Measurements from ENCODE around the gene CAMKMT. TPM values are rescaled to one million over a fixed set of nuclear protein-coding genes. Genes with fewer than 3 reads are reported as not detected.

CAMKMT gene
- 5.9 and 7.0 TPM in 2 replicates for total RNA-seq

GRCh38 chr2:44361330-44362206 lies at the start of gene CAMKMT, which contains the start of gene PREPL:
Gene CAMKMT (plus strand): TSS chr2:44361947.
Gene PREPL (minus strand): TSS chr2:44361494. CDS start chr2:44346342, 15,152 bp downstream.

Other genes with a start within 250 kb of the CAMKMT start
- gene PPM1B, start 193.1 kb upstream of the CAMKMT start, total RNA-seq = 23.5 and 43.3 TPM in 2 replicates
- gene SLC3A1, start 86.5 kb upstream of the CAMKMT start, total RNA-seq = not detected in 2 replicates
- gene PREPL, start 453 bp upstream of the CAMKMT start, total RNA-seq = 37.2 and 40.2 TPM in 2 replicates

All from placental pericyte (primary cell).